K562 (cell line): Measurements from ENCODE around the gene NDUFB3. TPM values are rescaled to one million over a fixed set of nuclear protein-coding genes. Genes with fewer than 3 reads are reported as not detected.

Source experiments
- ATAC-seq: fragments of 200-7000 bp; cut with Tn5 transposase; 3 replicates; pipeline ENCODE4 v1.9.1; 2020; ENCODE audit warnings: moderate library complexity
- BruUV-seq: library from RNA; stranded (reverse); fragments of 400-500 nt; replicated peaks from 2 replicates; lab custom pipeline; 2021; lab: Mats Ljungman, UMichigan
- CTCF ChIA-PET: fragments of 300-600 bp; formaldehyde crosslinking; extraction: SDS; loops from one replicate; lab custom pipeline; 2021; ENCODE audit warnings: low intra/inter-chr PET ratio; lab: Yijun Ruan, JAX
- POLR2A ChIA-PET: fragments of 300-600, 350-650 bp; sonication (Branson Sonifier 250); formaldehyde crosslinking; extraction: SDS; loops from one replicate; lab custom pipeline; 2021; ENCODE audit warnings: antibody characterized with exemption, inconsistent platforms; lab: Yijun Ruan, JAX
- DNase-seq, 4 experiments: peaks; one replicate each; pipeline versions ENCODE4 v3.0.0 to v3.0.0-alpha.2; 2011 to 2018; ENCODE audit warnings: low spot score in 3 of 4, mixed read lengths in 3 of 4; ENCODE audit errors: extremely low read depth in 1 of 4
- FAIRE-seq: peaks from 2 replicates; lab custom pipeline; 2011; peaks lifted over from hg19 to GRCh38; lab: Jason Lieb, UNC
- H2AFZ ChIP-seq: 2 replicates; pipeline ENCODE4 v1.6.0; 2011; ENCODE audit warnings: low read depth, low read length, control low read depth, inconsistent platforms
- H3K27ac ChIP-seq: fragments of 200-600 bp; 3 replicates; pipeline ENCODE4 v1.8.0; 2011; ENCODE audit warnings: low read depth, mild to moderate bottlenecking, control low read depth, inconsistent platforms, low read length, moderate library complexity, mixed read lengths; ENCODE audit errors: extremely low read depth
- H3K27me3 ChIP-seq, 2 experiments: fragments of 300-600 bp in 1 of 2; 2 replicates in 1 of 2; 3 replicates in 1 of 2; pipeline versions ENCODE4 v1.6.0 to v1.8.0; 2011; ENCODE audit warnings: inconsistent platforms in 2 of 2, low read length in 2 of 2, mild to moderate bottlenecking in 1 of 2, mixed read lengths in 1 of 2, moderate library complexity in 1 of 2; ENCODE audit not compliant: control insufficient read depth in 2 of 2, insufficient read depth in 2 of 2
- H3K36me3 ChIP-seq: fragments of 300-600 bp; 3 replicates; pipeline ENCODE4 v1.8.0; 2011; ENCODE audit warnings: mild to moderate bottlenecking, low read length, inconsistent platforms; ENCODE audit not compliant: control insufficient read depth, insufficient read depth
- H3K4me1 ChIP-seq, 2 experiments: fragments of 200-600 bp in 1 of 2; replicated peaks in 1 of 2; 2 replicates in 1 of 2; 3 replicates in 1 of 2; pipeline versions ENCODE4 v1.5.1 to v1.8.0; 2011; ENCODE audit warnings: inconsistent platforms in 2 of 2, low read length in 2 of 2, mild to moderate bottlenecking in 1 of 2, mixed read lengths in 1 of 2, moderate library complexity in 1 of 2; ENCODE audit not compliant: control insufficient read depth in 2 of 2, insufficient read depth in 2 of 2
- H3K4me2 ChIP-seq: 2 replicates; pipeline ENCODE4 v1.6.1; 2011; ENCODE audit warnings: low read length, control low read depth, inconsistent platforms, mixed read lengths; ENCODE audit not compliant: insufficient read depth
- H3K4me3 ChIP-seq: fragments of 200-600 bp; sonication (generic), shearing (Covaris generic); 2 replicates; pipeline ENCODE4 v1.5.1; 2016; ENCODE audit warnings: control low read depth, inconsistent platforms
- H3K79me2 ChIP-seq: fragments of 200-600 bp; 3 replicates; pipeline ENCODE4 v1.8.0; 2011; ENCODE audit warnings: low read length, inconsistent platforms; ENCODE audit not compliant: control insufficient read depth, insufficient read depth
- H3K9ac ChIP-seq, 2 experiments: 2 replicates each; pipeline versions ENCODE4 v1.6.0 to v1.6.1; 2011; ENCODE audit warnings: low read depth in 2 of 2, low read length in 2 of 2, control low read depth in 1 of 2, inconsistent platforms in 1 of 2, mild to moderate bottlenecking in 1 of 2, mixed read lengths in 1 of 2; ENCODE audit not compliant: insufficient read depth in 1 of 2
- H3K9me1 ChIP-seq: one replicate; pipeline ENCODE4 v1.6.0; 2011; ENCODE audit warnings: inconsistent platforms, mild to moderate bottlenecking, low read length, moderate library complexity; ENCODE audit not compliant: control insufficient read depth, insufficient read depth
- H3K9me3 ChIP-seq: replicated peaks from 2 replicates; pipeline ENCODE4 v1.5.1; 2011; ENCODE audit warnings: low read depth, low read length, inconsistent platforms; ENCODE audit not compliant: control insufficient read depth, insufficient read depth
- H4K20me1 ChIP-seq: replicated peaks from 2 replicates; pipeline ENCODE4 v1.6.1; 2011; ENCODE audit warnings: low read length, inconsistent platforms, mixed read lengths; ENCODE audit not compliant: control insufficient read depth, insufficient read depth
- ELK3 ChIP-seq: fragments of 450-650 bp; formaldehyde crosslinking; IDR thresholded peaks from 2 replicates; pipeline ENCODE4 v1.4.0; 2020; ENCODE audit warnings: mild to moderate bottlenecking
- HNRNPK ChIP-seq: fragments of 200-400 bp; formaldehyde crosslinking; IDR thresholded peaks from one replicate; pipeline ENCODE4 v1.6.1; 2018; ENCODE audit warnings: mild to moderate bottlenecking, low read depth, low read length; ENCODE audit not compliant: poor library complexity, severe bottlenecking
- KDM5B ChIP-seq: fragments of 200-600 bp; sonication (generic); IDR thresholded peaks from 2 replicates; pipeline ENCODE4 v1.6.1; 2012; ENCODE audit warnings: low read depth, mild to moderate bottlenecking, moderate library complexity, low read length, control low read depth, inconsistent platforms; ENCODE audit not compliant: insufficient replicate concordance
- SPI1 ChIP-seq: IDR thresholded peaks from 2 replicates; pipeline ENCODE4 v1.6.1; 2011; ENCODE audit warnings: low read depth, low read length, control low read depth, borderline replicate concordance
- USF1 ChIP-seq: sonication (generic); formaldehyde crosslinking; IDR thresholded peaks from 2 replicates; pipeline ENCODE4 v1.9.0; 2022; ENCODE audit warnings: mild to moderate bottlenecking, missing genetic modification reagents
- ZFP36 ChIP-seq: fragments of 150-350 bp; IDR thresholded peaks from 2 replicates; pipeline ENCODE4 v1.6.1; 2018; ENCODE audit warnings: low read length, low read depth; ENCODE audit not compliant: partially characterized antibody
- ZNF217 ChIP-seq: sonication (generic); formaldehyde crosslinking; IDR thresholded peaks from 2 replicates; pipeline ENCODE4 v1.8.0; 2022; ENCODE audit warnings: mild to moderate bottlenecking, missing genetic modification reagents
- ZNF232 ChIP-seq: sonication (generic); formaldehyde crosslinking; IDR thresholded peaks from 2 replicates; pipeline ENCODE4 v1.8.0; 2022; ENCODE audit warnings: mild to moderate bottlenecking, missing genetic modification reagents
- ZNF592 ChIP-seq: fragments of 450-650 bp; IDR thresholded peaks from 2 replicates; pipeline ENCODE4 v1.6.1; 2017; ENCODE audit warnings: antibody characterized with exemption, mild to moderate bottlenecking
- ZNF707 ChIP-seq: fragments of 250-450 bp; sonication (Bioruptor Pico); conservative IDR thresholded peaks from 2 replicates; pipeline ENCODE4 v1.8.0; 2022; ENCODE audit warnings: inconsistent platforms, mild to moderate bottlenecking, moderate library complexity
- WGBS: fragments of 100-300 bp; shearing (Covaris generic); methylation state at CpG from one replicate; pipeline ENCODE4 v1.1.6; 2016; ENCODE audit warnings: low coverage, mixed read lengths; ENCODE audit not compliant: insufficient coverage; ENCODE audit errors: missing lambda C conversion rate; 5-methylcytosine and 5-hydroxymethylcytosine counted together
- in situ Hi-C: fragments of 300-500 bp; cut with MboI; formaldehyde crosslinking; loops from 4 replicates; pipeline ENCODE4 v1.15.0; 2018; ENCODE audit warnings: inconsistent platforms, mixed read lengths
- intact Hi-C: fragments of 100-400 bp; cut with micrococcal nuclease; formaldehyde crosslinking; loops from 2 replicates; pipeline ENCODE4 v1.14.2; 2022
- polyA plus RNA-seq, 8 experiments: library from polyadenylated mRNA; depleted of rRNA in 4 of 8; stranded (reverse) in 5 of 8; unstranded in 3 of 8; fragments of >200 nt; fragmentation: Nextera tagmentation in 2 of 8; fragmentation: Illumina TruSeq in 1 of 8; extraction: Ambion mirVana in 2 of 8; extraction: Trizol in 1 of 8; gene quantifications; 2 replicates each; pipeline versions ENCODE4 v1.2.1 to v1.2.3, GENCODE V29; 2011 to 2014; ENCODE audit warnings: inconsistent platforms in 1 of 8, missing spikeins in 1 of 8
- total RNA-seq, 7 experiments: library from RNA; depleted of rRNA in 6 of 7; stranded (reverse); fragments of >200 nt in 6 of 7; fragmentation: Illumina TruSeq in 2 of 7; extraction: Trizol in 2 of 7; gene quantifications; 2 replicates each; pipeline versions ENCODE4 v1.2.1 to v1.2.3, GENCODE V29; 2011 to 2021; ENCODE audit warnings: low replicate concordance in 1 of 7

The NDUFB3 gene
- total and polyA plus RNA-seq, 9 of the 15 experiments (the other 6 are each of a cell fraction or from before 2014, with no cell fraction given) = 126 to 786 (median 156) TPM

GRCh38 chr2:201111096-201111495, 39.3 kb downstream of the NDUFB3 start:
- Histone ChIP-seq H3K9me1 (no peaks in the 10 kb centered on the region), H2AFZ (no peak overlapping the region), H3K4me2 (no peak overlapping the region), H3K27ac (no peak overlapping the region), H4K20me1 (no peaks in the 10 kb centered on the region), H3K4me1 (peaks cover 8 to 12% of the 10 kb centered on the region in 2 experiments; a peak in 4 of 5 replicates), H3K9ac (no peak overlapping the region), H3K36me3 (peaks cover 3% of the 10 kb centered on the region; the same call in 1 of the 3 replicates)
- POLR2A ChIA-PET = no interaction called here
- FAIRE-seq = no peak
- in situ Hi-C loops (no loop called here), intact Hi-C loops (no loop called here)
- no peak for ATAC-seq
- no TSS peak for BruUV-seq
- no peak for DNase-seq
- WGBS = 63% methylated on average over 3 of the region's 3 CpGs
- CTCF ChIA-PET = no interaction called here
- TF ChIP-seq ZNF217 (CRISPR knock-in tag) (no peak), ZNF707 (CRISPR knock-in tag) (no peak), ZNF592 (no peak), ZNF232 (CRISPR knock-in tag) (no peak), HNRNPK (no peak), KDM5B (no peak), ELK3 (CRISPR knock-in tag) (no peak), ZFP36 (no peak), SPI1 (no peak), USF1 (CRISPR knock-in tag) (no peak)
- TF ChIP-seq, all 486 proteins: peak for 0
- H3K27me3 ChIP-seq = no peaks in the 10 kb centered on the region
- peaks cover 26% of the 10 kb centered on the region for H3K79me2 ChIP-seq
- H3K4me3 ChIP-seq = no peak overlapping the region
- no peaks in the 10 kb centered on the region for H3K9me3 ChIP-seq
